ENCODE results near the gene IAPP. TPM values are rescaled to one million over a fixed set of nuclear protein-coding genes. Genes with fewer than 3 reads are reported as not detected.

Gene IAPP
- polyA plus RNA-seq, 3 donors: not detected

DNA sequence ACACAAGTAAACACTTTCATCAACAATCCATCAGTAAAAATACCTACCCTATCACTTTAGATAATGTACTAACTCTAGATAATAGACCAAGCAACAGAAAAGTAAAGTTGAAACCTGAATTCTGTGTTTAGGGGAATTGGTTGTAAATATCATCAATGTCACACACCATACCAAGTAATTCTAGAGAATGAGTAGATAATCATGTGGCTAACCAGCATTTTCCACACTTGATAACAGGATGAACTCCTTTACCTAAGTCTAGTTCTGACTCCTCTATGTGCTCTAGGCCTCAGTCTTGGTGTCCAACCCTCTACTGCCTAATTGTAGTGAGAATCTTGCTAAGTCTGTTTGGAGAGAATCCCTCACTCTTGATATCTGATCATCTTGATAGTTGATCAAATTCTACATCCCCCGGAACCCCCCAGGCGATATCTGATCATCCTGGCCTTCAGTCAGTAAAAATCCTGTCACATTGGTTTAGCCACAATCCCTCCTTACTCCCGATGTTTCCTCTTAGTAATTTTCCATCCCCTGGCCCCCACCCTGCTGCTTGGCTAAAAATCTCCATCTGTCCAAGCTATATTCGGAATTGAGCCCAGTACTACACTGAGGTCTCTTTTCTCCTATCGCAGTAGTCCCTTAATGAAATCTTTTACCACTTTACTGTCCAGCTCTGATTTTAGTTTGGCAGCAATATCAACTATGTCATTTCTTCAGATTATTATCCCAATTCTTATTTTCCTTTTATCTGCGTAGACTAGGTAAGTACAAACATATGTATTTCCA lies 34.5 kb upstream of the IAPP start:
- intact Hi-C loops (cut with micrococcal nuclease): no loop called here
- no peaks in the 10 kb centered on the region for H3K27me3 ChIP-seq (ENCODE audit: control insufficient read depth in 2 of 2, insufficient read depth in 2 of 2, low read length in 2 of 2)
- DNase-seq: no peak
- TF ChIP-seq, protein P1, sequence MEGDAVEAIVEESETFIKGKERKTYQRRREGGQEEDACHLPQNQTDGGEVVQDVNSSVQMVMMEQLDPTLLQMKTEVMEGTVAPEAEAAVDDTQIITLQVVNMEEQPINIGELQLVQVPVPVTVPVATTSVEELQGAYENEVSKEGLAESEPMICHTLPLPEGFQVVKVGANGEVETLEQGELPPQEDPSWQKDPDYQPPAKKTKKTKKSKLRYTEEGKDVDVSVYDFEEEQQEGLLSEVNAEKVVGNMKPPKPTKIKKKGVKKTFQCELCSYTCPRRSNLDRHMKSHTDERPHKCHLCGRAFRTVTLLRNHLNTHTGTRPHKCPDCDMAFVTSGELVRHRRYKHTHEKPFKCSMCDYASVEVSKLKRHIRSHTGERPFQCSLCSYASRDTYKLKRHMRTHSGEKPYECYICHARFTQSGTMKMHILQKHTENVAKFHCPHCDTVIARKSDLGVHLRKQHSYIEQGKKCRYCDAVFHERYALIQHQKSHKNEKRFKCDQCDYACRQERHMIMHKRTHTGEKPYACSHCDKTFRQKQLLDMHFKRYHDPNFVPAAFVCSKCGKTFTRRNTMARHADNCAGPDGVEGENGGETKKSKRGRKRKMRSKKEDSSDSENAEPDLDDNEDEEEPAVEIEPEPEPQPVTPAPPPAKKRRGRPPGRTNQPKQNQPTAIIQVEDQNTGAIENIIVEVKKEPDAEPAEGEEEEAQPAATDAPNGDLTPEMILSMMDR (IDR thresholded peaks at IDR 0.05): no peak
- no peak overlapping the region for H2AFZ ChIP-seq (ENCODE audit: insufficient read depth, low read depth, low read length, poor library complexity, severe bottlenecking)
- Mint-ChIP-seq H3K4me3 (no peak overlapping the region), H3K9me3 (peaks cover 0 to 2% (median 0%) of the 10 kb centered on the region in 7 donors), H3K36me3 (no peaks in the 10 kb centered on the region), H3K4me1 (no peaks in the 10 kb centered on the region), H3K27ac (no peak overlapping the region), H3K27me3 (ENCODE audit: low read depth in 3 of 3) (peaks cover 0 to 1% (median 0%) of the 10 kb centered on the region in 3 donors)
- H3K79me2 ChIP-seq (ENCODE audit: insufficient read depth, low read length): no peaks in the 10 kb centered on the region
- H3K27ac ChIP-seq (ENCODE audit: low read depth in 1 of 2, low read length in 2 of 2): no peak overlapping the region
- H3K4me3 ChIP-seq (replicated peaks in 1 of 3; ENCODE audit: low read depth in 2 of 3, low read length in 3 of 3): no peak overlapping the region
- H3K9me3 ChIP-seq (replicated peaks in 1 of 2; ENCODE audit: control insufficient read depth in 1 of 2, insufficient read depth in 1 of 2, low read length in 2 of 2): no peaks in the 10 kb centered on the region
- no peak overlapping the region for H3K9ac ChIP-seq (ENCODE audit: insufficient read depth, low read length, poor library complexity, severe bottlenecking)
- H3K4me2 ChIP-seq (replicated peaks; ENCODE audit: extremely low read depth, low read length, poor library complexity, severe bottlenecking): no peak overlapping the region
- H3K4me1 ChIP-seq (ENCODE audit: control insufficient read depth in 1 of 2, insufficient read depth in 2 of 2, low read length in 2 of 2): no peaks in the 10 kb centered on the region
- H4K20me1 ChIP-seq (ENCODE audit: insufficient read depth, low read length): no peaks in the 10 kb centered on the region
- WGBS (ENCODE audit: insufficient coverage): 89% methylated on average over 4 of the region's 6 CpGs
- H3K36me3 ChIP-seq (replicated peaks in 1 of 2; ENCODE audit: control insufficient read depth in 1 of 2, insufficient read depth in 2 of 2, low read length in 2 of 2): no peaks in the 10 kb centered on the region

DNA sequence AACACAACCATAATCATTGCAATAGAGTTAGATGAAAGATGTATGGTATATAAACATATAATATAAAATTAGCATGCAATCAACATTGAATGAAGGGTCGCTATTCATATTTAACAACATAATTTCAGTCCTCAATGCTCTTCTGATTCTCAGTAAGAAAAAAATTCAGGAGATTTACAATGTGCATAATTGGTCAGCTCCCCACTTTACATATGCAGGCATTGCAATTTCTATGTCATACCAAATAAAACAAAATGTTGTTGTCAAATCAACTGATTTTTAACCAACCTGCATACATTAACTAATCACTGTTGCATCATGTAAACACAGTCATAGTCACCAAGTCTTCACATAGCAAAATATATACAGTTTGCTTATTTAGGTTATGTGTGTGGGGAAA lies 32.8 kb upstream of the IAPP start:
- Mint-ChIP-seq H3K4me3 (no peak overlapping the region), H3K27me3 (ENCODE audit: low read depth in 3 of 3) (peaks cover 0 to 1% (median 0%) of the 10 kb centered on the region in 3 donors), H3K4me1 (no peaks in the 10 kb centered on the region), H3K9me3 (peaks cover 0 to 2% (median 1%) of the 10 kb centered on the region in 7 donors), H3K27ac (no peak overlapping the region), H3K36me3 (no peaks in the 10 kb centered on the region)
- DNase-seq: no peak
- Histone ChIP-seq H4K20me1 (ENCODE audit: insufficient read depth, low read length) (no peaks in the 10 kb centered on the region), H3K4me1 (ENCODE audit: control insufficient read depth in 1 of 2, insufficient read depth in 2 of 2, low read length in 2 of 2) (no peaks in the 10 kb centered on the region), H3K79me2 (ENCODE audit: insufficient read depth, low read length) (no peaks in the 10 kb centered on the region), H3K4me3 (replicated peaks in 1 of 3; ENCODE audit: low read depth in 2 of 3, low read length in 3 of 3) (no peak overlapping the region), H3K27me3 (ENCODE audit: control insufficient read depth in 2 of 2, insufficient read depth in 2 of 2, low read length in 2 of 2) (no peaks in the 10 kb centered on the region), H3K36me3 (replicated peaks in 1 of 2; ENCODE audit: control insufficient read depth in 1 of 2, insufficient read depth in 2 of 2, low read length in 2 of 2) (no peaks in the 10 kb centered on the region), H3K9me3 (replicated peaks in 1 of 2; ENCODE audit: control insufficient read depth in 1 of 2, insufficient read depth in 1 of 2, low read length in 2 of 2) (no peaks in the 10 kb centered on the region), H2AFZ (ENCODE audit: insufficient read depth, low read depth, low read length, poor library complexity, severe bottlenecking) (no peak overlapping the region), H3K27ac (ENCODE audit: low read depth in 1 of 2, low read length in 2 of 2) (no peak overlapping the region), H3K4me2 (replicated peaks; ENCODE audit: extremely low read depth, low read length, poor library complexity, severe bottlenecking) (no peak overlapping the region), H3K9ac (ENCODE audit: insufficient read depth, low read length, poor library complexity, severe bottlenecking) (no peak overlapping the region)
- intact Hi-C loops (cut with micrococcal nuclease): no loop called here
- TF ChIP-seq, protein P1 (IDR thresholded peaks at IDR 0.05): no peak
- WGBS (ENCODE audit: insufficient coverage): no CpG with 5 or more reads among the region's 1 CpG

All from CD14-positive monocyte (primary cell).